Neural cell (in vitro differentiated cells): Measurements from ENCODE around the gene KCNK2. TPM values are rescaled to one million over a fixed set of nuclear protein-coding genes. Genes with fewer than 3 reads are reported as not detected.

Experiments used
- H2AFZ ChIP-seq: fragments of 200-600, 300-800 bp; sonication (generic), shearing (Covaris generic); 2 replicates; pipeline ENCODE4 v1.6.0; 2014; ENCODE audit warnings: low read depth, mild to moderate bottlenecking, antibody characterized with exemption, low read length, moderate library complexity
- H3F3A ChIP-seq: fragments of 200-600 bp; shearing (Covaris generic); 2 replicates; pipeline ENCODE4 v1.6.1; 2016; ENCODE audit warnings: mild to moderate bottlenecking, moderate library complexity, mixed read lengths, antibody characterized with exemption, low read length; ENCODE audit not compliant: insufficient read depth, poor library complexity, severe bottlenecking
- H3K27ac ChIP-seq: fragments of 200-600, 300-800 bp; sonication (generic), shearing (Covaris generic); 2 replicates; pipeline ENCODE4 v1.5.1; 2014; ENCODE audit warnings: mild to moderate bottlenecking, low read length, moderate library complexity
- H3K27me3 ChIP-seq: fragments of 300-800, 200-600 bp; sonication (generic), shearing (Covaris generic); 2 replicates; pipeline ENCODE4 v1.6.0; 2014; ENCODE audit warnings: mild to moderate bottlenecking, low read depth, low read length, moderate library complexity; ENCODE audit not compliant: insufficient read depth
- H3K36me3 ChIP-seq: fragments of 300-800, 200-600 bp; sonication (generic), shearing (Covaris generic); 2 replicates; pipeline ENCODE4 v1.5.1; 2014; ENCODE audit warnings: mild to moderate bottlenecking, antibody characterized with exemption, low read length, moderate library complexity; ENCODE audit not compliant: insufficient read depth
- H3K4me2 ChIP-seq: fragments of 300-800, 200-600 bp; sonication (generic), shearing (Covaris generic); 2 replicates; pipeline ENCODE4 v1.6.0; 2014; ENCODE audit warnings: mild to moderate bottlenecking, low read length
- H3K4me3 ChIP-seq: fragments of 300-800, 200-600 bp; sonication (generic), shearing (Covaris generic); 2 replicates; pipeline ENCODE4 v1.5.1; 2014; ENCODE audit warnings: mild to moderate bottlenecking, low read length, moderate library complexity
- H3K79me2 ChIP-seq: fragments of 200-600 bp; shearing (Covaris generic); replicated peaks from 2 replicates; pipeline ENCODE4 v1.6.0; 2014; ENCODE audit warnings: mild to moderate bottlenecking, low read length, moderate library complexity; ENCODE audit not compliant: insufficient read depth
- H3K9ac ChIP-seq: fragments of 300-800, 200-600 bp; sonication (generic), shearing (Covaris generic); 2 replicates; pipeline ENCODE4 v1.6.1; 2016; ENCODE audit warnings: mild to moderate bottlenecking, low read length, mixed read lengths
- H3K9me2 ChIP-seq: fragments of 200-600 bp; shearing (Covaris generic); 2 replicates; pipeline ENCODE4 v1.6.1; 2016; ENCODE audit warnings: mild to moderate bottlenecking, low read length, mixed read lengths; ENCODE audit not compliant: insufficient read depth
- H3K9me3 ChIP-seq: fragments of 200-600, 300-800 bp; sonication (generic), shearing (Covaris generic); 2 replicates; pipeline ENCODE4 v1.6.1; 2016; ENCODE audit warnings: mild to moderate bottlenecking, mixed run types, low read length, moderate library complexity, mixed read lengths
- H4K20me1 ChIP-seq: fragments of 200-600 bp; shearing (Covaris generic); 2 replicates; pipeline ENCODE4 v1.6.1; 2016; ENCODE audit warnings: mild to moderate bottlenecking, mixed run types; ENCODE audit not compliant: insufficient read depth
- EP300 ChIP-seq: fragments of 450-650 bp; conservative IDR thresholded peaks from 2 replicates; pipeline ENCODE4 v1.6.1; 2014; ENCODE audit warnings: antibody characterized with exemption, mild to moderate bottlenecking, moderate library complexity; ENCODE audit not compliant: poor library complexity, severe bottlenecking
- EZH2 ChIP-seq: fragments of 200-600, 300-800 bp; shearing (Covaris generic), sonication (generic); IDR thresholded peaks from 2 replicates; pipeline ENCODE4 v1.6.1; 2014; ENCODE audit warnings: antibody characterized with exemption, low read length, borderline replicate concordance, mild to moderate bottlenecking; ENCODE audit not compliant: insufficient read depth, poor library complexity, severe bottlenecking
- MXI1 ChIP-seq: fragments of 450-650 bp; conservative IDR thresholded peaks from 2 replicates; pipeline ENCODE4 v1.6.1; 2014; ENCODE audit warnings: antibody characterized with exemption, mild to moderate bottlenecking; ENCODE audit not compliant: poor library complexity, severe bottlenecking
- POLR2AphosphoS5 ChIP-seq: IDR thresholded peaks from 2 replicates; pipeline ENCODE4 v1.6.1; 2012
- RAD21 ChIP-seq: fragments of 450-650 bp; conservative IDR thresholded peaks from 2 replicates; pipeline ENCODE4 v1.6.1; 2014; ENCODE audit warnings: antibody characterized with exemption, mild to moderate bottlenecking, moderate library complexity
- REST ChIP-seq: IDR thresholded peaks from 2 replicates; pipeline ENCODE4 v1.6.1; 2012; ENCODE audit warnings: borderline replicate concordance
- SMC3 ChIP-seq: fragments of 450-650 bp; conservative IDR thresholded peaks from 2 replicates; pipeline ENCODE4 v1.6.1; 2014; ENCODE audit warnings: antibody characterized with exemption, mild to moderate bottlenecking, moderate library complexity; ENCODE audit not compliant: poor library complexity
- TAF1 ChIP-seq: IDR thresholded peaks from 2 replicates; pipeline ENCODE4 v1.6.1; 2012; ENCODE audit warnings: low read depth
- polyA plus RNA-seq: library from polyadenylated mRNA; depleted of rRNA; stranded (reverse); fragments of >200 nt; gene quantifications from 2 replicates; pipeline ENCODE4 v1.2.3, GENCODE V29; 2014
- TF ChIP-seq, protein P1 (sequence below): fragments of 450-650 bp; IDR thresholded peaks from 2 replicates; pipeline ENCODE4 v1.5.1; 2014; ENCODE audit warnings: antibody characterized with exemption, mild to moderate bottlenecking, moderate library complexity; ENCODE audit not compliant: poor library complexity, severe bottlenecking

The KCNK2 gene
- polyA plus RNA-seq, 1 donor from 2014 or later = 6.8 TPM

GRCh38 chr1:215228193-215228592 lies 145.7 kb downstream of the KCNK2 start:
- H3K27me3 ChIP-seq = no peaks in the 10 kb centered on the region
- no peaks in the 10 kb centered on the region for H3K9me3 ChIP-seq
- no peak overlapping the region for H3K27ac ChIP-seq
- H3K4me3 ChIP-seq = no peak overlapping the region
- H3K4me2 ChIP-seq = no peak overlapping the region
- no peaks in the 10 kb centered on the region for H3K79me2 ChIP-seq
- H3K9ac ChIP-seq = no peak overlapping the region
- no peaks in the 10 kb centered on the region for H3K9me2 ChIP-seq
- no peak overlapping the region for H2AFZ ChIP-seq
- no peak for TF ChIP-seq REST
- no peak for TF ChIP-seq RAD21
- no peak for TF ChIP-seq EZH2
- no peak for TF ChIP-seq POLR2AphosphoS5
- TF ChIP-seq, protein P1, sequence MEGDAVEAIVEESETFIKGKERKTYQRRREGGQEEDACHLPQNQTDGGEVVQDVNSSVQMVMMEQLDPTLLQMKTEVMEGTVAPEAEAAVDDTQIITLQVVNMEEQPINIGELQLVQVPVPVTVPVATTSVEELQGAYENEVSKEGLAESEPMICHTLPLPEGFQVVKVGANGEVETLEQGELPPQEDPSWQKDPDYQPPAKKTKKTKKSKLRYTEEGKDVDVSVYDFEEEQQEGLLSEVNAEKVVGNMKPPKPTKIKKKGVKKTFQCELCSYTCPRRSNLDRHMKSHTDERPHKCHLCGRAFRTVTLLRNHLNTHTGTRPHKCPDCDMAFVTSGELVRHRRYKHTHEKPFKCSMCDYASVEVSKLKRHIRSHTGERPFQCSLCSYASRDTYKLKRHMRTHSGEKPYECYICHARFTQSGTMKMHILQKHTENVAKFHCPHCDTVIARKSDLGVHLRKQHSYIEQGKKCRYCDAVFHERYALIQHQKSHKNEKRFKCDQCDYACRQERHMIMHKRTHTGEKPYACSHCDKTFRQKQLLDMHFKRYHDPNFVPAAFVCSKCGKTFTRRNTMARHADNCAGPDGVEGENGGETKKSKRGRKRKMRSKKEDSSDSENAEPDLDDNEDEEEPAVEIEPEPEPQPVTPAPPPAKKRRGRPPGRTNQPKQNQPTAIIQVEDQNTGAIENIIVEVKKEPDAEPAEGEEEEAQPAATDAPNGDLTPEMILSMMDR = no peak
- no peak for TF ChIP-seq EP300
- TF ChIP-seq SMC3 = no peak
- no peak for TF ChIP-seq TAF1
- no peak for TF ChIP-seq MXI1
- H3K36me3 ChIP-seq = no peaks in the 10 kb centered on the region
- no peaks in the 10 kb centered on the region for H3F3A ChIP-seq
- no peaks in the 10 kb centered on the region for H4K20me1 ChIP-seq

GRCh38 chr1:215241451-215241850 lies 158.9 kb downstream of the KCNK2 start:
- no peaks in the 10 kb centered on the region for H4K20me1 ChIP-seq
- H3K36me3 ChIP-seq = no peaks in the 10 kb centered on the region
- no peak overlapping the region for H3K9ac ChIP-seq
- no peaks in the 10 kb centered on the region for H3K9me3 ChIP-seq
- no peaks in the 10 kb centered on the region for H3K27me3 ChIP-seq
- no peaks in the 10 kb centered on the region for H3K9me2 ChIP-seq
- H3K79me2 ChIP-seq = no peaks in the 10 kb centered on the region
- no peak overlapping the region for H3K4me3 ChIP-seq
- no peaks in the 10 kb centered on the region for H3F3A ChIP-seq
- no peak overlapping the region for H3K27ac ChIP-seq
- no peak overlapping the region for H3K4me2 ChIP-seq
- no peak overlapping the region for H2AFZ ChIP-seq
- no peak for TF ChIP-seq REST
- TF ChIP-seq EZH2 = no peak
- no peak for TF ChIP-seq RAD21
- TF ChIP-seq, protein P1 = no peak
- TF ChIP-seq EP300 = no peak
- TF ChIP-seq TAF1 = no peak
- no peak for TF ChIP-seq SMC3
- TF ChIP-seq MXI1 = no peak
- no peak for TF ChIP-seq POLR2AphosphoS5
